GM21381 (cell line): ENCODE results near the gene FREY1.
A peak's percentile ranks its signal among the peaks of the same experiment; 100 is the strongest.

ENCODE experiments used
- ATAC-seq: cut with Tn5 transposase; IDR thresholded peaks from one replicate; pipeline ENCODE4 v1.9.1; 2021; ENCODE audit warnings: mild to moderate bottlenecking, moderate library complexity; ENCODE audit not compliant: unreplicated experiment

The FREY1 gene

DNA sequence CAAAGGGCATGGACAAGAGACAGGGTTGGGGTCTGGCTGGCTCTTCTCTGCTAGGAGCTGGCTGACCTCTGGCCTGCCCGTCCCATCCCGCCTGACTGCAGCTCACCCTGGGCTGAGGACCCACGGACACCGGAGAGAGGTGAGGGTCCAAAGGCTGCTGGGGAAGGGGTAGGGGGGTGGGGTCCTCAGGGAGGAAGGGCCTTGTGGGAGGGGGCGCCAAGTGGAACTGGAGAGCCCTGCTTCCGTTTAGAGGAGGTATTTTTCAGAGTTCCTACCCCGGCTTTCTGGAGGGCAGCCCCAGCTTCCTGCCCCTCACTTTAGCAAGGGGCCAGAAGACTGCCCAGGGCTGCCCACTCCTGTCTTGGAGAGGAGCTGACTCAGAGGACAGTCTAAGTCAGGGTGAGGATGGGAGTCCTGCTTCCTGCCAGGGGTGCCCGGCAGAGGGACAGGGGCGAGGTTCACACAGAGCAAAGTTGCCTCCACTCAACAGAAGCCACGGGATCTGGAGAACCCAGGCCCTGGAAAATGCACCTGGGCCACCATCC, 22.5 kb upstream of the FREY1 start:
- peak; percentile 18 for ATAC-seq

DNA sequence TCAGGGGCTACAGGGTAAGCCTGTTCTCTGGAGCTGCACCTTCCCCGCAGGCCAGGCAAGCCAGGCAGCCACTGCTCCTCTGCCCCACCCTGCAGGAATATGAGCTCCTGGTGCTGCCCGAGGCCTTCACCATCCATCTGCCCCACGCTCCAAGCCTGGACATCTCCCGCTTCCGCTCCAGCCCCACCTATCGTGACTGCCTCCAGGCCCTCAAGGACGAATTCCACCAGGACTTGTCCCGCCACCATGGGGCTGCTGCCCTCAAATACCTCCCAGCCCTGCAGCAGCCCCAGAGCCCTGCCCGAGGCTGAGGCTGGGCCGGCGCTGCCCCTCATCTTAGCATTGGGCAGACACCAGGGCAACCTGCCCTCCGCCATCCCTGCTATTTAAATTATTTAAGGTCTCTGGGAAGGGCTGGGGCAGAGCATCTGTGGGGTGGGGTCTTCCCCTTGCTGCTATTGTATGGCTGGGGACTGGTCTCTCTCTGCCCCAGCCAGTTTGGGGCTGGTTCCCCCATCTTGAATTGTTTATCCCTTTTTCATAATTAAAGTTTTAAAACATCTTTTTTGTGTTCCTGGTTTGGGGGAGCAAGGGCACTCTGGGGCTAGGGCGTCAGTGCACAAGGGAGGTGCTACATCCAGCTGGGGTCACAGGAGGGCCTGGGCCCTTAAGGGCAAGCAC, 21.6 kb upstream of the FREY1 start:
- no peak for ATAC-seq

DNA sequence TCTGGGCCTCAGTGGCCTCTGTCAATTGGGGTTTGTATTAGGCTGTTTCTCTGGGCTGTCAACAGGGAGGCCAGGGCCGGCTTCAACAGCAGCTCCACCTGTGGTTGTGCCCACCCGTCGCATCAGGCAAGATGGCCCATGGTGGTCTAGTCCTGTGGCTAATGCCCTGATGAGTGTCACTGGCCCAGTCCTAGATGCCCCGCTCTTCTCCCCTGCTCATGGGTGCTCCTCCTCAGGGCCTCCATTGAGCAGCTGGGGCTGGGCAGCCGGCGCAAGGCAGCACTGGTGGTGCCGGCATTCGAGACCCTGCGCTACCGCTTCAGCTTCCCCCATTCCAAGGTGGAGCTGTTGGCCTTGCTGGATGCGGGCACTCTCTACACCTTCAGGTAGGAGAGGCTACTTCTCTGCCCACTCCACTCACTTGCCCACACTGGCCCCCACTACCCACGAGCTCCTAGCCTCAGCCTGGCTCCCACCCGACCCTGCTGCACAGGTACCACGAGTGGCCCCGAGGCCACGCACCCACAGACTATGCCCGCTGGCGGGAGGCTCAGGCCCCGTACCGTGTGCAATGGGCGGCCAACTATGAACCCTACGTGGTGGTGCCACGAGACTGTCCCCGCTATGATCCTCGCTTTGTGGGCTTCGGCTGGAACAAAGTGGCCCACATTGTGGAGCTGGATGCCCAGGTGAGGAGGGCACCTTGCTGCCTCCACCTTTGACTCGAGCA, 20.8 kb upstream of the FREY1 start:
- no peak for ATAC-seq

DNA sequence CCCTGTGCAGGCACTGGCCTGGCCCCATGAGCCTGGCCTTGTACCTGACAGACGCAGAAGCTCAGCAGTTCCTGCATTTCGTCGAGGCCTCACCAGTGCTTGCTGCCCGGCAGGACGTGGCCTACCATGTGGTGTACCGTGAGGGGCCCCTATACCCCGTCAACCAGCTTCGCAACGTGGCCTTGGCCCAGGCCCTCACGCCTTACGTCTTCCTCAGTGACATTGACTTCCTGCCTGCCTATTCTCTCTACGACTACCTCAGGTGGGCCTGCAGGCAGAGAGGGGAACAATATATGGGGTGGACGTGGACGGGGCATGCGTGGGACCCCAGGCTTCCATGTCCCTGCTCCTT, 20.2 kb upstream of the FREY1 start:
- ATAC-seq = no peak

DNA sequence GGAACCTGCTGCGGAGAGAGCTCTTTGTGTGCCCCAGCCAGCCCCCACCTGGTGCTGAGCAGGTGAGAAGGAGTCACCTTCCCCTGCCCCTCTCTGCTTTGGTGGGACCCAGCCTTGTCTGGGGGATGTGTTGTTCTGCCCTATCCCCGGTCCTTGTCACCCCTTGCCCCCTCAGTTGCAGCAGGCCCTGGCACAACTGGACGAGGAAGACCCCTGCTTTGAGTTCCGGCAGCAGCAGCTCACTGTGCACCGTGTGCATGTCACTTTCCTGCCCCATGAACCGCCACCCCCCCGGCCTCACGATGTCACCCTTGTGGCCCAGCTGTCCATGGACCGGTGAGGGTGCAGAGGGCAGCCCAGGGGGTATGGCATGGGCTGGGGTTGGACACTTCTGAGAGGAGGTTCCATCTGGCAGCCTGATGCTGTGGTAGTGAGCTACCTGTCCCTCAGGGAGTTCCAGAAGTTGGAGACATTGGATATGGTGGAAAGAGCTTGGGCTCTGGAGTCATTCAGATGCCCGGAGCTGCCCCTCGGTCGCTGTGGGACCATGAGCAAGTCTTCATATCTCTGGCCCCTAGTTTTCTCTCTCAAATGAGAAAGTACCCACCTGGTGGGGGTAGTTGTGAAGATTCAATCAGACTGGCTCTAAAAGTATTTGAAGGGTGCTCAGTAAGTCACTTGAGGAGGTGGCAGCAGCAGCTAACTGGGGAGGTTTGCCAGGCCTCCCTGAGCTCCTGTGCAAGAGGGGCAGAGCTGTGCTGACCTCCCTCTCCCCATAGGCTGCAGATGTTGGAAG, 19.7 kb upstream of the FREY1 start:
- ATAC-seq = no peak

DNA sequence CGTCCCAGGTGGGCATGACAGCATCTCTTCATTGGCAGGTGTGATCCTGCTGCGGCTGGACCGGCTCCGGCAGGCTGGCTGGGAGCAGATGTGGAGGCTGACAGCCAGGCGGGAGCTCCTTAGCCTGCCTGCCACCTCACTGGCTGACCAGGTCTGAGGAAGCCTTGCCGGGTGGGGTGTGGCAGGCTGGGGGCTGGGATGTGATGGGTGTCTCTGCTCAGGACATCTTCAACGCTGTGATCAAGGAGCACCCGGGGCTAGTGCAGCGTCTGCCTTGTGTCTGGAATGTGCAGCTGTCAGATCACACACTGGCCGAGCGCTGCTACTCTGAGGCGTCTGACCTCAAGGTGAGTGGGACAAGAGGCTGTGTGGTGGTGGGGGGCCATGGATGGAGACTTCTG, 18.9 kb upstream of the FREY1 start:
- ATAC-seq = no peak

DNA sequence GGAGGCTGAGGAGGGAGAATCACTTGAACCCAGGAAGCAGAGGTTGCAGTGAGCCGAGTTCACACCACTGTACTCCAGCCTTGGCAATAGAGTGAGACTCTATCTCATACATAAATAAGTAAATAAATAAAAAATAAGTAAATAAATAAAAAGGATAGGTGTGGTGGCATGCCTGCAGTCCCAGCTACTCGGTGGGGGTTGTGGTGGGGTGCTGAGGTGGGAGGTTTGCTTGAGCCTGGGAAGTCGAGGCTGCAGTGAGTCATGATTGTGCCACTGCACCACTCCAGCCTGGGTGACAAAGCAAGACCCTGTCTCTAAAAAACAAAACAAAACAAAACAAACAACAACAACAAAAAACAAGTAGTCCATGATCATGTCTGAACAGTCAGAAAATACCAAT, 18.5 kb upstream of the FREY1 start:
- ATAC-seq = no peak

DNA sequence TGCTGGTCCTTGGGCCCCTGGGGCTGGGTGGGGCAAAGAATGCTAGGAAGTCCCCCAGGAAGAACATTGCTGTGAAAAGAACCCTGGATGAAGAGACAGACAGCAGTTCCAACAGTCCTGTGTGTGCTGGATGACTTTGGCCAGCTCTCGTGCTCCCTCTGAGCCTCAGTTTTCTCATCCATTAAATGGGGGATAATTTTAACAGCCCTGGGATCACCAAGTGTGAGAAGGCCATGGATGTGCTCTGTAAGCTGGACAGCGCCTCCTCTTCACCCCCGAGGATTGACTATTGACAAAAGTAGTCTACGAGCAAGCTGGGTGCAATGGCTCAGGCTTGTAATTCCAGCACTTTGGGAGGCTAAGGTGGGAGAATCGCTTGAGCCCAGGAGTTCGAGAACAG, 17.9 kb upstream of the FREY1 start:
- ATAC-seq = no peak

DNA sequence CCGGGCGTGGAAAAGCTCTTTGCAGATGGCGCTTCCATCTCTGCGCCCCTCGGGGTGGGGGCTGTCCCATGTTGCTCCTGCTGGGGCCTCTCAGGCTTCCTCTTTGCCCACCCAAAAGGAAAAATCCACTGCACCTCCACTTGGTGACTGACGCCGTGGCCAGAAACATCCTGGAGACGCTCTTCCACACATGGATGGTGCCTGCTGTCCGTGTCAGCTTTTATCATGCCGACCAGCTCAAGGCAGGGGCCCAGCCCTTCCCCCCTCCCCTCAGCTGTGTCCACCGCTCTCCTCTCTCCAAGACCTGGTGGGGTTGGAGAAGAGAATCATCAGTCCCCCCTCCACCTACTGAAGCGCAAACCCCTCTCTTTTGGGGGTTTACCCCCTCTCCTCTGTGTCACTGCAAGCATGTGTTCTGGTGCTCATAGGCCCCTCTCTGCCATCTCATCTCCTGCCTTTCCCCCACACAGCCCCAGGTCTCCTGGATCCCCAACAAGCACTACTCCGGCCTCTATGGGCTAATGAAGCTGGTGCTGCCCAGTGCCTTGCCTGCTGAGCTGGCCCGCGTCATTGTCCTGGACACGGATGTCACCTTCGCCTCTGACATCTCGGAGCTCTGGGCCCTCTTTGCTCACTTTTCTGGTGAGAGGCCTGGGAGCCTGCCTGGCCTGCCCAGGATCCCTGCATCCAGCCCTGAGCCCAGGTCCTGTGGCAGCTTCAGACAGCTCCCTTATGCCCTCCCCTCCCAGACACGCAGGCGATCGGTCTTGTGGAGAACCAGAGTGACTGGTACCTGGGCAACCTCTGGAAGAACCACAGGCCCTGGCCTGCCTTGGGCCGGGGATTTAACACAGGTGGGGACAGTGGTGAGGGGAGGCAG, 17.2 kb upstream of the FREY1 start:
- no peak for ATAC-seq

DNA sequence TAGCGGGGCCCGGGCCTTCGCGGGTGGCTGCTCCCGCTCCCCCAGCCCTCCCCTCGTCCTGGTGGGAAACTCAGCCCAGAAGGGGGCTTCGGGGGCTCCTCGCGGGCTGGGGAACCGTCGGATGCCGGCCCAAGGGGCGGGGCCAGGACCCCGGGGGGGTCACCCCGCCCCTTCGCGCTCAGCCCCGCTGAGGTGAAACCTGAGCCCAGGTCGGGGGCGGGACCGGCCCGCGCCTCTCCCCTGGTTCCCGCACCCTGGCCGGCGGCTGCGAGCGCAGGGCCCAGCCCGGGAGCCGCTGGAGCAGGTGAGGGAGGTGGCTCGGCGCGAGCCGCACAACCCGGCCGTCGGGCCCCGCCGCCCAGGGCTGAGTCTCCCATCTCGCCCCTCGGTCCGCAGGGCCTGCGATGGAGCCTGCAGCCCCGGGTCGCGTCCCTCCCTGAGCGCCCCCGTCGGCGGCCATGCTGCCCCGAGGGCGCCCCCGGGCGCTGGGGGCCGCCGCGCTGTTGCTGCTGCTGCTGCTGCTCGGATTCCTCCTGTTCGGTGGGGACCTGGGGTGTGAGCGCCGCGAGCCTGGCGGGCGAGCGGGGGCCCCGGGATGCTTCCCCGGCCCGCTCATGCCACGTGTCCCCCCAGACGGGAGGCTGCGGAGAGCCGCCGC, 15.5 kb upstream of the FREY1 start, which contains the start of gene LARGE2:
LARGE2 (plus strand) TSS at position 232 of the 658 bp plus-strand sequence; CDS start at position 459, 227 bp downstream.
- ATAC-seq = no peak

DNA sequence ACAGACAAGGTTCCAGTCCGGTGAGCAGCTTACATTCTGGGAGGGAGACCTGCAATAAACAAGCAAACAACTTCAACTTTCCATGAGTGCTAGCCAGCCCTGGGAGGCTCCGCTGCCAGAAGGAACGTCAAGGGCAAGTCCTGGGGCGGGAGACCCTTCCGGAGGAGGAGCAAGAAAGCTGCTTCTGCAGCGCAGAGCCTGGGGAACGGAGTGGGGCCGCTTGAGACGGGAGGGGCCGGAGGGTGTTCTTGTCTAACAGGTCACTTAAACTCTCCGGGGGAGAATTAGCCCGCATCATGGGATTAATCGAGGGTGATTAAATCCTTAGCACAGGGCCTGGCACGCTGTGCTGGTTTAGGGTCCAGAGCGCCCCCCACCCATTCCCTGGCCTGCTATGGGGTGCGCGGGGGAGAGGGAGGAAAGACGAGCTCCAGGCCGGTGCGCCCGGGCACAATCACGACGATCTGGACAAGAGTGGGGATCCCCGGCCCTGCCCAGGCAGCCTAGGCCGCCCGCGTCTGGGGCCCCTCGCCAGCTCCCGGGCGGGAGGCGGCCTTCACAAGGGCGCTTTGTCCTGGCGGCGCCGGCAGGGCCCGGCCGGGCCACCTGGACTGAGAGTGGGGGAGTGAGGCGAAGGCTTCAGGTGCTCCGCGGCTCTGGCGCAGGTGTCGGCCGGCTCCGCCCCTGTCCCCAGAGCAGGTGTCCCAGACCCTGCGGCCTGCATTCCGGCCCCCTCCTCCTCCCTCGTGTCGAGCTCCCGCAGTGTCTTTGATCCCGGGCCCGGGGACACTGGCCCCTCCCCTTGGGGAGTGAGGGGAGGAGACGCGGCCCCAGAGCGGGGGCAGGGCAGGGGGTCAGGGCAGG, 14.7 kb upstream of the FREY1 start:
- no peak for ATAC-seq

DNA sequence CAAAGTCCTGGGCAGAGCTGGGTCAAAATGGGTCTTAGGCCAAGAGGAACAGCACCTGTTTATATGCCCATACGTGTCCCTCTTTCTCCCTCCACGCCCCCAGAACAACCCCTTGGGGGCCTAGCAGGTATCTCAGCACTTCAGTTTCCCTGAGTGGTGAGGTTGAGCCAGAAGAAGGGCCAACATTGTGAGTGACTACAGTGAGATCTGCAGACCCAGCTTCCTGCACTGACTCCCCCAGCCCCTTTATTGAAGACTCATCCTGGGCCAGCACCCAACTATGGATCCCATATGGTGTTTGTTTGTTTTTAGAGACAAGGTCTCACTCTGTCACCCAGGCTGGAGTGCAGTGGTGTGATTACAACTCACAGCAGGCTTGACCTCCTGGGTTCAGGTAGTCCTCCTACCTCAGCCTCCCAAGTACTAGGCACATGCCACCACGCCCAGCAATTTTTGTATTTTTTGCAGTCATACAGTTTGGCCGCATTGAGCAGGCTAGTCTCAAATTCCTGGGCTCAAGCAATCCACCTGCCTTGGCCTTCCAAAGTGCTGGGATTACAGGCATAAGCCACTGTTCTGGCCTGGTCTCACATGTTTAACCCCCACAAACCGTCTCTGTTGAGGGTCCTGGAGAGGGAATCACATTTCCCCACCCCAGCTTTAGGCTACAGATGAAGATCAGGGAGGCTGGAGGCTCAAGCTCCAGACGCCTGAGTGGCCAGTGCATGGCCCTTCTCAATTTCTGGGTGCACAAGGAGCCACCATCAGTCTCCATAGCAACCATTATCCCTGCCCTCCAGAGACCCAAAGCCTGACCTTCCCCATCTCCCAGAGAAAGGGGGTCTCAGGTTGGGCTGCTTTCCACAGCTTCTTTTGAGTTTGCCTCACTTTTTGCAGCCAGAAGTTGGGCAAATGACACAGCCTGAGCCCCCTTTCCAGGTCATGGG, 13.7 kb upstream of the FREY1 start:
- ATAC-seq = no peak

DNA sequence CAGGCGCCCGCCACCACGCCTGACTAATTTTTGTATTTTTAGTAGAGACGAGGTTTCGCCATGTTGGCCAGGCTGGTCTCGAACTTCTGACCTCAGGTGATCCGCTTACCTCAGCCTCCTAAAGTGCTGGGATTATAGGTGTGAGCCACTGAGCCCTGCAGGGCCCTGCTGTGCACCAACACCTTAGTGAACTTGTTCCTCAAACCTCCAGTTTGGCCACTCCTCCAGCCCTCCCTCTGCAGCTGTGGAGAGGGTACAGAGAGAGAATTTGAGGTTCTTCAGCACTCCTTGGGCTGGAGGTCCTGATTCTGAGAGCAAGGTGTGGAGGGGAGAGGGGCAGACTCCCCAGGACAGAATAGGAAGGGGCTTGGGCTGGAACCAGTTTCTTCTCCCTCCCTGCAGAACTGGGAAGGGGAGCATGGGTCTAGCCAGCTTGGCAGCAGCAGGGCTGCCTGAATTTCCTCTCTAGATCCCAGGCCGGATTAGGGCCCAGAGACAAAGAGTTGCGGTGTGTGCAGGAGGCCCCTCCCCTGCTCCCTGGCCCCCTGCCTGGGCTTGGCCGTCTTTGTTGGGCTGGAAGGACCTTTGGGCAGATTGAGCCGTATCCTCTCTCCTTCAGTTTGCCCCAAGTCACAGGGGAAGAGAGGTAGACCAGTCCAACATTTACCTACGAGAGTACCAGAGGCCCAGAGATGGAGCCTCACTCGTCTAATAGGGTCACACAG, 12.9 kb upstream of the FREY1 start:
- no peak for ATAC-seq

DNA sequence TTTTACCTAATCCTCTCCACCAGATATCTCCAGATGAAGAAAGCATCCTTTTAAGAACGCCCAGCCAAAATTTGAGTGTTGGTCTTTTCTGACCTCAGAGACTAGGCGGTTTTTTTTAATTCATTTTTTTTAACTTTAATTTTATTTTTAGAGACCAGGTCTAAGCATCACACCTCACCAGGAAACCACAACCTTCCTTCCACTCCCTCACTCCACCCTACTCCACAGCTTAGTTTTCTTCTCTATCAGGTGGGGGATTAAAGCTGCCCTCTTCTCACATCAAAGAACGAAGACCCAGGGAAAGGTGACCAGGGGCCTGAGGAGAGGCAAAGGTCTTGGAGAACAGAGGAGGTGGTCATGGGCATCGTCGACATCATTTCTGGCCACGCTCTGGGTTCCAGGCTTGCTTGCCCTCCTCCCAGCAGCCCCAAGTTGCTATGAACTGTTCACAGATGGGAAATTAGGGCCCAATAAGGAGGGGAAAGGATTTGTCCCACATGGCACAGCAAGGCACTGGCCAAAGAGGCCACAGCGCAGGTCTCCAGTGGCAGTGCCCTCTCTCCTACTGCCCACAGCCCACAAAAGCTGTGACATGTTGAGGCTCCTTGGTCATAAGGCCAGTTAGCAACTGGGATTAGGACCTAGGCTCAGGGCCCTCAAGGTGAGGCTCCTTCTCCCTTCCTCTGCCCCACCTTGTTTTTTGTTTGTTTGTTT, 12.0 kb upstream of the FREY1 start:
- ATAC-seq = no peak

DNA sequence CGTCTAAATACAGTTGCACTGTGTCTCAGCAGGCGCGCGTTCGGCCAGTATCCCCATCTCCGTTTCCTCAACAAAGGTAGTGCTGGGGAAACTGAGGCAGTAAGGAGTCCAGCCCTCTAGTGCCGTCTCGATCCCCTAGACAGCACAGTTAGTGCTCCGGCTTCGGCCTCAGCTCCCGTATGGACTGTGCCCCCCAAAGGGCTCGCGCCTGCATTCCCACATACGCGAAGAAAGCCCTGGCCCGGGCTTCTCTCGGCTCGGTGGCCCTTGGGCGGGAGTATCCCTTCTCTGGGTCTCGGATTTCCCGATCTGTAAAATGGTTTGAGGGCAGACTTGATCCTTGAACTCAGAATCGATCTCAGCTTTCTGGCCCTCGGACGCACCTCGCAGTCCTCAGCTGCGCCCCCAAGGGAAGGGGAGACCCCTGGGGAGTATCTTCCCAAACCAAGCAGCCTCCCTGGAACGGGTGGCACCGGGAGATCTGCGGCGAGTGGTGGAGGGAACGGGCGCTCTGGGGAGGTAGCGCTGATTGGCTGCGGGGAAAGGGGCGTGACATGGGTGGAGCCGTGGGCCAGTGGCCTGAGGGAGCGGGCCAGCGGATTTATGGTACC, 11.4 kb upstream of the FREY1 start:
- ATAC-seq = no peak

DNA sequence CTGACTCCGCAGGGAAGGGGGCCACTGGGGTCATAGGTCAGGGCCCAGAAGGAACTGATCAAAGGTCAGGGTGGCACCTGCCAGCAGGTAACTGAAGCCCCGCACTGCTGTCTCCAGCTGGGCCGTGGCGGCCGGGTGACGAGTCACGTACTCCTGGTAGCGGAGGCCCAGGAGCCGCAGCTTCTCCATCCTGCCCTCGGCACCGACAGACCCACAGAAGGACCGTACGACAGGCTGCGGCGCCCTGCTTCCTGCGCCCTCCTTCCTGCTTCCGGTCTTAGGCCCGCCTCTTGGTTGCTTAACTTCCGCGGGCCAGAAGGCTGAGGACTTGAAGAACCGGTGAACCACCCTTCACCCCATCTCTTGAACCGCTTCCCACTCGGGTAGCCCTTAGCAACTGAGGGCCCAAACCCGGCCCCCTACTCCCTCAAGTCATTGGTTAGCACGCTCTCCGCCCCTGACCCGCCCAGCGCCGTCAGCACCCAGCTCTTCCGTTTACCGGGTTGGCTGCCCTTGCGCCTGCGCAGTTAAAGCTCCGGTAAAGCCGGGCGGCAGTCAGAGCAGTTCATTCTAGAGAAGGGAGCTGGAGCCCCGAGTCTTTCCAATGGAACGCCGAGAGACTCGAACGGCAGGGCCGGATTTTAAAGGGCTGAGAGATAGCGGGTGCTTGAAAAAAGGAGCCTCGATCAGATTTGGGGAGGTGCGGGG, 10.7 kb upstream of the FREY1 start, which contains the start of gene PEX16:
PEX16 (minus strand) TSS at position 255 of the 708 bp plus-strand sequence; CDS start at position 189, 66 bp downstream.
- ATAC-seq = peak; percentile 88
